ENCODE data around the gene MUC21. TPM values are rescaled to one million over a fixed set of nuclear protein-coding genes. Genes with fewer than 3 reads are reported as not detected.

The MUC21 gene
- total and polyA plus RNA-seq, 2 of the 8 experiments (the other 6 are each of a cell fraction or from before 2014, with no cell fraction given), result not detected

DNA sequence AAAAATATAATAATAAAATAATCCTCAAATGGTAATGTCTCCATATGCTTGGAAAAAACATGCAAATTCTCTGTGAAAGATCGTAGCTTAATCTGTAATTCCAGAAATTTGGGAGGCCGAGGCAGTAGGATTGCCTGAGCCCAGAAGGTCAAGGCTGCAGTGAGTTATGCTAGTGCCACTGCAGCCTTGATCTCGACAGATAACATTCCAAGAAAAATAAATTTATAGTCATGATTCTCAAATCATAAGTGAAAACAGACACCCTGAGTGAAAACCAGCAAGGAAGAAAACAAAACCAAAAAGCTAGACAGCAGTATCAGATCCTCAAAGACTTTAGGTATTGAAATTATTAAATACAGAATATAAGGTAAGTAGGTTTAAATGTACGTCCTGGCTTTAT is 3.8 kb upstream of the MUC21 start:
- no peak overlapping the region for H3K4ac ChIP-seq (replicated peaks; ENCODE audit: insufficient read length, low read depth, low read length)
- 87% methylated on average over 4 of the region's 4 CpGs; no CpG with 5 or more reads in 1 of the 2 experiments for WGBS, 2 experiments (ENCODE audit: extremely low coverage in 1 of 2, insufficient coverage in 1 of 2, insufficient read length in 1 of 2, insufficient replicate concordance in 2 of 2, low coverage in 1 of 2, low lambda C conversion rate in 2 of 2, missing lambda C conversion rate in 1 of 2)
- no peak overlapping the region for H2BK20ac ChIP-seq (ENCODE audit: low read length)
- no peak overlapping the region for H3K27ac ChIP-seq (ENCODE audit: low read depth, low read length)
- H3K56ac ChIP-seq (replicated peaks; ENCODE audit: insufficient read length, low read depth, low read length), result no peak overlapping the region
- H3K14ac ChIP-seq (ENCODE audit: insufficient read length), result no peak overlapping the region
- H3K4me2 ChIP-seq (ENCODE audit: insufficient read depth in 1 of 2, low read depth in 2 of 2, low read length in 2 of 2), result no peak overlapping the region
- H4K91ac ChIP-seq (replicated peaks; ENCODE audit: insufficient read length, low read length), result no peak overlapping the region
- no peak overlapping the region for H2BK120ac ChIP-seq (replicated peaks; ENCODE audit: low read depth, low read length)
- no peaks in the 10 kb centered on the region for H3K79me1 ChIP-seq (ENCODE audit: low read depth, low read length)
- no peak for DNase-seq (ENCODE audit: low read depth in 1 of 2, low spot score in 2 of 2)
- H3K9me3 ChIP-seq (ENCODE audit: insufficient read depth in 2 of 2, low read depth in 1 of 2, low read length in 1 of 2), result no peaks in the 10 kb centered on the region
- H3K4me1 ChIP-seq (replicated peaks in 1 of 4; ENCODE audit: control insufficient read depth in 3 of 4, insufficient read depth in 4 of 4, low read length in 3 of 4), result peaks cover 0 to 2% (median 0%) of the 10 kb centered on the region in 4 experiments; a peak in 1 of 7 replicates
- no peak overlapping the region for H2BK15ac ChIP-seq (ENCODE audit: low read length)
- ChIA-PET CTCF (ENCODE audit: partially characterized antibody) (interaction anchor here (0.5 to 1.4 kb wide), 6 partner anchors 15 to 108 kb away, joined by 3 to 4 read pairs (median 4); no protein-coding TSS in a partner anchor), POLR2A (ENCODE audit: partially characterized antibody) (no interaction called here)
- H3K23me2 ChIP-seq (ENCODE audit: low read depth, low read length), result no peaks in the 10 kb centered on the region
- H2BK12ac ChIP-seq (ENCODE audit: low read depth, low read length), result no peak overlapping the region
- H2BK5ac ChIP-seq (ENCODE audit: low read depth, low read length), result no peak overlapping the region
- H2AFZ ChIP-seq (ENCODE audit: low read length), result no peak overlapping the region
- H3K4me3 ChIP-seq (ENCODE audit: extremely low read depth in 1 of 4, insufficient read depth in 2 of 4, low read depth in 3 of 4, low read length in 4 of 4), result no peak overlapping the region
- no peak overlapping the region for H3K23ac ChIP-seq (ENCODE audit: insufficient read length)
- no peaks in the 10 kb centered on the region for H3K36me3 ChIP-seq (ENCODE audit: control insufficient read depth in 2 of 4, insufficient read depth in 4 of 4, low read length in 3 of 4)
- H4K20me1 ChIP-seq (replicated peaks in 1 of 2; ENCODE audit: control insufficient read depth in 1 of 2, insufficient read depth in 2 of 2, low read length in 2 of 2), result no peaks in the 10 kb centered on the region
- no peaks in the 10 kb centered on the region for H3K79me2 ChIP-seq (ENCODE audit: control insufficient read depth in 1 of 2, insufficient read depth in 2 of 2, low read length in 2 of 2)
- no peak overlapping the region for H3K18ac ChIP-seq (ENCODE audit: extremely low read depth, low read length)
- no peaks in the 10 kb centered on the region for H3K27me3 ChIP-seq (replicated peaks in 1 of 4; ENCODE audit: control insufficient read depth in 3 of 4, extremely low read depth in 1 of 4, insufficient read depth in 3 of 4, low read length in 3 of 4)
- no peak overlapping the region for H4K5ac ChIP-seq (ENCODE audit: insufficient read length, low read depth, low read length)
- no peak overlapping the region for H2AK5ac ChIP-seq (ENCODE audit: low read depth, low read length)
- no peak overlapping the region for H4K8ac ChIP-seq (ENCODE audit: extremely low read depth, insufficient read depth, low read length)
- FAIRE-seq, result no peak
- no peak overlapping the region for H3K9ac ChIP-seq (replicated peaks in 1 of 4; ENCODE audit: extremely low read depth in 1 of 4, low read depth in 3 of 4, low read length in 3 of 4)
- no peak for TF ChIP-seq SIRT6 (IDR thresholded peaks at IDR 0.05; ENCODE audit: low read length)
- TF ChIP-seq GTF2F1 (IDR thresholded peaks at IDR 0.05; ENCODE audit: borderline replicate concordance, low read depth, low read length), result no peak
- TF ChIP-seq RNF2 (IDR thresholded peaks at IDR 0.05; ENCODE audit: borderline replicate concordance, low read depth, low read length, missing control alignments, poor library complexity, severe bottlenecking), result no peak
- TF ChIP-seq JUN (IDR thresholded peaks at IDR 0.05; ENCODE audit: low read depth, low read length), result no peak
- TF ChIP-seq CTBP2 (IDR thresholded peaks at IDR 0.05; ENCODE audit: borderline replicate concordance, insufficient read depth, insufficient read length, low read length), result no peak
- no peak for TF ChIP-seq FOSL1 (IDR thresholded peaks at IDR 0.05; ENCODE audit: insufficient read depth, low read depth, low read length)
- TF ChIP-seq TCF12 (IDR thresholded peaks at IDR 0.05; ENCODE audit: low read depth, low read length), result no peak
- TF ChIP-seq SP1 (IDR thresholded peaks at IDR 0.05; ENCODE audit: low read depth, low read length), result no peak
- no peak for TF ChIP-seq CBX5 (IDR thresholded peaks at IDR 0.05; ENCODE audit: low read depth, low read length)
- TF ChIP-seq ATF2 (IDR thresholded peaks at IDR 0.05; ENCODE audit: low read length), result no peak
- TF ChIP-seq TAF7 (optimal IDR thresholded peaks at IDR 0.05; ENCODE audit: borderline replicate concordance, low read depth, low read length), result no peak
- TF ChIP-seq SIN3A (conservative IDR thresholded peaks at IDR 0.05 in 1 of 2, IDR thresholded peaks at IDR 0.05 in 1 of 2; ENCODE audit: low read depth in 1 of 2, low read length in 2 of 2), result no peak
